ENCODE data around the gene EFNB3. TPM values are rescaled to one million over a fixed set of nuclear protein-coding genes. Genes with fewer than 3 reads are reported as not detected.

The EFNB3 gene
- total RNA-seq, 1 donor from 2014 or later, result 17.9 TPM

DNA sequence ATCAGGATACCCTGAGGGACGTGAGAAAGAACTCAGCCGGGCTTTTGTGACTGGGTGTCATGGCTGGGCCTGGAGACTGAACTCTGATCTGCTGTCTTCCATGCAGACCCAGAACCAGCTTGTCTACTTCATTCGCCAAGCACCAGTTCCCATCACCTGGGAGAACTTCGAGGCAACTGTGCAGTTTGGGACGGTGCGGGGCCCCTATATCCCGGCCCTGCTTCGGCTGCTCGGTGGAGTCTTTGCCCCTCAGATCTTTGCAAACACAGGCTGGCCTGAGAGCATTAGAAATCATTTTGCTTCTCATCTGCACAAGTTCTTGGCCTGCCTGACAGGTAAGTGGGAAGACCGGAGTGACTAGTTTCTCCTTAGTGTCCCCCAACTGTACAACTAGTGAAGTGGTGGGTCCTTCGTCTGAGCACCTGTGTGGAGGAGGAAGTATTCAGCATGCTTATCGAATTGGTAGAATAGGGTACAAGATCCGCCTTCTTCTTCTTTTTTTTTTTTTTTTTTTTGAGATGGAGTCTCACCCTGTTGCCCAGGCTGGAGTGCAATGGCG, 28.1 kb downstream of the EFNB3 start:
- Mint-ChIP-seq H3K4me3 (ENCODE audit: unreplicated experiment) (no peak overlapping the region), H3K9me3 (ENCODE audit: unreplicated experiment) (peaks cover 5% of the 10 kb centered on the region), H3K27ac (ENCODE audit: unreplicated experiment) (no peak overlapping the region), H3K27me3 (ENCODE audit: unreplicated experiment) (peaks cover 7% of the 10 kb centered on the region), H3K36me3 (ENCODE audit: unreplicated experiment) (no peaks in the 10 kb centered on the region), H3K4me1 (ENCODE audit: low read depth, unreplicated experiment) (no peaks in the 10 kb centered on the region)
- DNase-seq, result no peak
- TF ChIP-seq, protein P1, sequence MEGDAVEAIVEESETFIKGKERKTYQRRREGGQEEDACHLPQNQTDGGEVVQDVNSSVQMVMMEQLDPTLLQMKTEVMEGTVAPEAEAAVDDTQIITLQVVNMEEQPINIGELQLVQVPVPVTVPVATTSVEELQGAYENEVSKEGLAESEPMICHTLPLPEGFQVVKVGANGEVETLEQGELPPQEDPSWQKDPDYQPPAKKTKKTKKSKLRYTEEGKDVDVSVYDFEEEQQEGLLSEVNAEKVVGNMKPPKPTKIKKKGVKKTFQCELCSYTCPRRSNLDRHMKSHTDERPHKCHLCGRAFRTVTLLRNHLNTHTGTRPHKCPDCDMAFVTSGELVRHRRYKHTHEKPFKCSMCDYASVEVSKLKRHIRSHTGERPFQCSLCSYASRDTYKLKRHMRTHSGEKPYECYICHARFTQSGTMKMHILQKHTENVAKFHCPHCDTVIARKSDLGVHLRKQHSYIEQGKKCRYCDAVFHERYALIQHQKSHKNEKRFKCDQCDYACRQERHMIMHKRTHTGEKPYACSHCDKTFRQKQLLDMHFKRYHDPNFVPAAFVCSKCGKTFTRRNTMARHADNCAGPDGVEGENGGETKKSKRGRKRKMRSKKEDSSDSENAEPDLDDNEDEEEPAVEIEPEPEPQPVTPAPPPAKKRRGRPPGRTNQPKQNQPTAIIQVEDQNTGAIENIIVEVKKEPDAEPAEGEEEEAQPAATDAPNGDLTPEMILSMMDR (IDR thresholded peaks at IDR 0.05; ENCODE audit: partially characterized antibody, unreplicated experiment), result no peak

DNA sequence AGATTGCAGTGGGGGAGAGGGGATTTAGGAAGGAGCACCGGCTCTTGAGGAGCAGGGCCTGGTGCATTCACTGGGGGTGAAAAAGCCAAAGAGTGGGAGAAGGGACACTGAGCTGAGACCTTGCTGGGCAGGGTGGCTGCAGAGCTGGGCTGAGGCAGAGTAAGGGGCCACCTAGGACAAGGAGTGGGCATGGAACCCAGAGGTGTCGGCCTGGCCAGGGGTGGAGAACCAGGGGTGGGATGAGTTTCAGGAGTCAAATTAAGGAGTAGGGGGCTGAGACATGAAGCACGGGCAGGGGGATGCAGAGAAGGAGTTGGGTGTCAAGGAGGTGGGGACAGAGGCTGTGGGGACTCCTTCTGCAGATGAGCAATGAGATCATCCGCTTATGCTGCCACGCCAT, 32.6 kb downstream of the EFNB3 start:
- no peaks in the 10 kb centered on the region for H3K36me3 Mint-ChIP-seq (ENCODE audit: unreplicated experiment)
- peaks cover 8% of the 10 kb centered on the region for H3K9me3 Mint-ChIP-seq (ENCODE audit: unreplicated experiment)
- no peak for DNase-seq
- H3K27me3 Mint-ChIP-seq (ENCODE audit: unreplicated experiment), result peaks cover 9% of the 10 kb centered on the region
- H3K4me1 Mint-ChIP-seq (ENCODE audit: low read depth, unreplicated experiment), result no peaks in the 10 kb centered on the region
- TF ChIP-seq, protein P1 (IDR thresholded peaks at IDR 0.05; ENCODE audit: partially characterized antibody, unreplicated experiment), result no peak
- H3K4me3 Mint-ChIP-seq (ENCODE audit: unreplicated experiment), result no peak overlapping the region
- H3K27ac Mint-ChIP-seq (ENCODE audit: unreplicated experiment), result no peak overlapping the region

DNA sequence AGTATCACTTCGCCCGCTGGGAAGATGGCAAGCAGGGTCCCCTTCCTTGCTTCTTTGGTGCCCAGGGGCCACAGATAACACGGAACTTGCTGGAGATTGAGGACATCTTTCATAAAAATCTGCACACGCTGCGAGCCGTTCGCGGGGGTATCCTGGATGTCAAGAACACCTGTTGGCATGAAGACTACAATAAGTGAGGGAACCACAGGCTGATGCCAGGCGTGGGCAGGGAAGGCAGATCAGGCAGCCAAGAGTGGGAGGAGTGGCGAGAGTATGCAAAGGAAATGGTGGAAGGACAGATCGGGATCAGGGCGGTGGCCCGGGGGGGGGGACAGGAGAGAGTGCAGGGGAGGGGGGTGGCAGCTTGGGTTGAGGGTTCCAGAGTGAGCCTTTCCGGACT, 34.7 kb downstream of the EFNB3 start:
- Mint-ChIP-seq H3K36me3 (ENCODE audit: unreplicated experiment) (no peaks in the 10 kb centered on the region), H3K9me3 (ENCODE audit: unreplicated experiment) (peaks cover 11% of the 10 kb centered on the region), H3K4me1 (ENCODE audit: low read depth, unreplicated experiment) (no peaks in the 10 kb centered on the region), H3K27me3 (ENCODE audit: unreplicated experiment) (peaks cover 9% of the 10 kb centered on the region), H3K4me3 (ENCODE audit: unreplicated experiment) (no peak overlapping the region), H3K27ac (ENCODE audit: unreplicated experiment) (no peak overlapping the region)
- no peak for DNase-seq
- TF ChIP-seq, protein P1 (IDR thresholded peaks at IDR 0.05; ENCODE audit: partially characterized antibody, unreplicated experiment), result no peak

DNA sequence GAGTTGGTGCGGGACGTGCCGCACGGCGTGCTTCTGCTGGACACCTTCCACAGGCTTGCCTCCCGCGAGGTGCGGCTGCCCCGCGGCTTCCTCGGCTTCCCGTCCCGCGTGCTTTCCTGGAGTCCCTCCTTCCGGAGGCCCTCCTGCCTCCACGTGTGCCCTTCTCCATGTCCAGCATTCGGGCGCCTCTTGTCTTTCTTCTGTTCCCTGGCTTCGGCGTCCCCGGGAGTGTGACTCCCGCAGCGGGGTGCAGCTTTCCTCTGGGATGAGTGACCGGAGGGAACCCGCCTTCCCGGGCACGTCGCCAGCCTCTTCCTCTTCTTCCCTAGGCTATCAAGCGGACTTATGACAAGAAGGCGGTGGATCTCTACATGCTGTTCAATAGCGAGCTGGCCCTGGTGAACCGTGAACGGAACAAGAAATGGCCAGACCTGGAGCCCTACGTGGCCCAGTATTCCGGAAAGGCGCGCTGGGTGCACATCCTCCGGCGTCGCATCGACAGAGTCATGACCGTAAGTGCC, 35.5 kb downstream of the EFNB3 start:
- DNase-seq, result no peak
- no peaks in the 10 kb centered on the region for H3K36me3 Mint-ChIP-seq (ENCODE audit: unreplicated experiment)
- peaks cover 11% of the 10 kb centered on the region for H3K9me3 Mint-ChIP-seq (ENCODE audit: unreplicated experiment)
- no peak overlapping the region for H3K4me3 Mint-ChIP-seq (ENCODE audit: unreplicated experiment)
- H3K4me1 Mint-ChIP-seq (ENCODE audit: low read depth, unreplicated experiment), result no peaks in the 10 kb centered on the region
- no peak overlapping the region for H3K27ac Mint-ChIP-seq (ENCODE audit: unreplicated experiment)
- H3K27me3 Mint-ChIP-seq (ENCODE audit: unreplicated experiment), result peaks cover 9% of the 10 kb centered on the region
- TF ChIP-seq, protein P1 (IDR thresholded peaks at IDR 0.05; ENCODE audit: partially characterized antibody, unreplicated experiment), result no peak

DNA sequence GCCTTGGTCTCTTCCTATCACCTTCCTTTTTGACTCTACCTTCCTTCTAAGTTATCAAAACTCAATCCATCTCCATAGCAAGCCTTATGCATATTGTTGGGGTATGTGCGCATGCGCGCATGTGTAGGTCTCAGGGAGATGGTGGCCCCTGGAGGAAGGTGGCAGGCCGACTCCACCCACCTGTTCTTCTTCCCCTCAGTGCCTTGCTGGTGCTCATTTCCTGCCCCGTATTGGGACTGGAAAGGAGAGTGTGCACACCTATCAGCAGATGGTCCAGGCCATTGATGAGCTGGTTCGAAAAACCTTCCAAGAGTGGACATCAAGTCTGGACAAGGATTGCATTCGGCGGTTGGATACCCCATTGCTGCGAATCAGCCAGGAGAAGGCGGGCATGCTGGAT, 37.7 kb downstream of the EFNB3 start:
- no peak overlapping the region for H3K27ac Mint-ChIP-seq (ENCODE audit: unreplicated experiment)
- no peak for DNase-seq
- no peaks in the 10 kb centered on the region for H3K36me3 Mint-ChIP-seq (ENCODE audit: unreplicated experiment)
- TF ChIP-seq, protein P1 (IDR thresholded peaks at IDR 0.05; ENCODE audit: partially characterized antibody, unreplicated experiment), result no peak
- H3K4me1 Mint-ChIP-seq (ENCODE audit: low read depth, unreplicated experiment), result no peaks in the 10 kb centered on the region
- H3K4me3 Mint-ChIP-seq (ENCODE audit: unreplicated experiment), result no peak overlapping the region
- H3K27me3 Mint-ChIP-seq (ENCODE audit: unreplicated experiment), result peaks cover 4% of the 10 kb centered on the region
- H3K9me3 Mint-ChIP-seq (ENCODE audit: unreplicated experiment), result peaks cover 5% of the 10 kb centered on the region

Data from glutamatergic neuron (in vitro differentiated cells).